ENCODE results near the gene WBP4. TPM values are rescaled to one million over a fixed set of nuclear protein-coding genes. Genes with fewer than 3 reads are reported as not detected.

WBP4 gene
- total RNA-seq, 1 experiment from 2014 or later: 7.2 TPM

- H3K14ac ChIP-seq (ENCODE audit: insufficient read depth, low read length): no peak overlapping the region
- Mint-ChIP-seq H3K27ac (no peak overlapping the region), H3K4me1 (peaks cover 7% of the 10 kb centered on the region in 2 experiments), H3K4me3 (no peak overlapping the region), H3K36me3 (ENCODE audit: insufficient read depth in 1 of 3, low read depth in 3 of 3) (peaks cover 9 to 24% (median 11%) of the 10 kb centered on the region in 3 experiments), H3K27me3 (ENCODE audit: low read depth) (no peaks in the 10 kb centered on the region), H3K9me3 (peaks cover 23 to 28% of the 10 kb centered on the region in 2 experiments)
- no peaks in the 10 kb centered on the region for H3K23me2 ChIP-seq (ENCODE audit: insufficient read length, low read depth, low read length, poor library complexity, severe bottlenecking)
- H3K9ac ChIP-seq (ENCODE audit: extremely low read depth, insufficient read length, low read length): no peak overlapping the region
- H3K9me3 ChIP-seq (ENCODE audit: control insufficient read depth, low read depth, low read length): no peaks in the 10 kb centered on the region
- no peak overlapping the region for H2BK5ac ChIP-seq (ENCODE audit: insufficient read length, low read length)
- H3T11ph ChIP-seq (ENCODE audit: low read length): no peak overlapping the region
- H2BK20ac ChIP-seq (ENCODE audit: low read depth, low read length, poor library complexity, severe bottlenecking): no peak overlapping the region
- H4K8ac ChIP-seq (replicated peaks; ENCODE audit: insufficient read length, low read depth, low read length): no peak overlapping the region
- no peak overlapping the region for H3K18ac ChIP-seq (ENCODE audit: insufficient read length, low read depth, low read length)
- H2AK5ac ChIP-seq (ENCODE audit: insufficient read length, low read length): no peak overlapping the region
- no peaks in the 10 kb centered on the region for H3K79me1 ChIP-seq (ENCODE audit: insufficient read depth, low read depth, low read length, poor library complexity, severe bottlenecking)
- H2BK12ac ChIP-seq (ENCODE audit: insufficient read length, low read depth, low read length): no peak overlapping the region
- no peak overlapping the region for H2BK120ac ChIP-seq (ENCODE audit: low read depth, low read length, poor library complexity, severe bottlenecking)
- H3K23ac ChIP-seq (ENCODE audit: insufficient read length, low read depth, low read length): no peak overlapping the region
- H3K56ac ChIP-seq (ENCODE audit: insufficient read length, low read depth, low read length): no peak overlapping the region
- no peak overlapping the region for H3K4me2 ChIP-seq (ENCODE audit: insufficient read depth, insufficient read length, low read length)
- H4K91ac ChIP-seq (ENCODE audit: insufficient read length, low read depth, low read length): no peak overlapping the region
- no peak overlapping the region for H2BK15ac ChIP-seq (ENCODE audit: low read depth, low read length)
- no peak overlapping the region for H3K4ac ChIP-seq (ENCODE audit: low read depth, low read length)
- H4K5ac ChIP-seq (ENCODE audit: insufficient read length, low read depth, low read length): no peak overlapping the region
- H2AFZ ChIP-seq (ENCODE audit: low read length): no peak overlapping the region
- no peak for DNase-seq
- H3K27ac ChIP-seq (ENCODE audit: insufficient read length, low read depth, low read length): no peak overlapping the region
- no peaks in the 10 kb centered on the region for H3K27me3 ChIP-seq (ENCODE audit: insufficient read depth, low read length)
- no peak for TF ChIP-seq CTCF (conservative IDR thresholded peaks at IDR 0.05)
- H3K79me2 ChIP-seq (ENCODE audit: insufficient read depth, low read length): no peaks in the 10 kb centered on the region
- no peaks in the 10 kb centered on the region; the same call in 1 of the 2 replicates for H3K4me1 ChIP-seq (ENCODE audit: insufficient read depth, low read length)
- no peaks in the 10 kb centered on the region for H4K20me1 ChIP-seq (ENCODE audit: control insufficient read depth, insufficient read depth, insufficient read length)
Measured at GRCh38 chr13:41039746-41040145, 21.6 kb upstream of the WBP4 start.
